GM21576 (cell line): ENCODE measurements around the gene CD34.

Experiments
- ATAC-seq: cut with Tn5 transposase; IDR thresholded peaks from one replicate; pipeline ENCODE4 v1.9.1; 2021; ENCODE audit warnings: mild to moderate bottlenecking, moderate library complexity; ENCODE audit not compliant: unreplicated experiment

Gene CD34

DNA sequence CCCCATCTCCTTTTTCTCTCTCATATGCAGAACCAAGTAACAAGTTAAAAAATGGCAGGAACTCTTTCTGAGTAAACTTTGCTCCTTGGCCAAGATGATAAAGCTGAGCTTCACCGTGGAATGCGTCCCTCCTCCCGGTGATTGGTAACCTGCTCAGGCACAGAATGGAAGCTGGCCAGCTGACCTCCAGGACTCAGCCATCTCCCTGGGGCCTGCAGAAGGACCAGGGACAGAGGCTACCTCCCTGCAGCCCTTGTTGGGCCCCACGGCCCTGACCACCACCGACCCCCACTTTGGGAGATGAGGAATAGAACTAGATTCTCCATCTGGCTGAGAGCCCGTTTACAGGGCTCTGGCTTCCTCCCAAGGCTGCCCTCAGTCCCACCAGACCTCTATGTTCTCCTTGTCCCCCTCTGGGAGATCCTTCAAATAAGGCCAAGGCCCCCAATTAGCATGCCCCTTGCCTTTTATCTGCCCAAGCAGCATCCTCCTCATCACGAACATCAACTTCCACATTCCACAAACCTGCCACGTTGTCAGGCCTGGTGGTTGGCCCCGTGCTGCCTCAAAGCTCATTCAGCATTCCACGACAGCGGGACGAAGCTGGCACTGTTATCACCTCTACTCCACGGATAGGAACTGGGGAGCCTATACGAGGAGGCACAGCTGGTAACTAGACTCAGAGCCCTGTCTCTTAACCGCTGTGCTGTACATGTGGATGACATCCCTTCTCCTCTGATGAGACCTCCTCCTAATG is 74.2 kb downstream of the CD34 start:
- ATAC-seq, result no peak

DNA sequence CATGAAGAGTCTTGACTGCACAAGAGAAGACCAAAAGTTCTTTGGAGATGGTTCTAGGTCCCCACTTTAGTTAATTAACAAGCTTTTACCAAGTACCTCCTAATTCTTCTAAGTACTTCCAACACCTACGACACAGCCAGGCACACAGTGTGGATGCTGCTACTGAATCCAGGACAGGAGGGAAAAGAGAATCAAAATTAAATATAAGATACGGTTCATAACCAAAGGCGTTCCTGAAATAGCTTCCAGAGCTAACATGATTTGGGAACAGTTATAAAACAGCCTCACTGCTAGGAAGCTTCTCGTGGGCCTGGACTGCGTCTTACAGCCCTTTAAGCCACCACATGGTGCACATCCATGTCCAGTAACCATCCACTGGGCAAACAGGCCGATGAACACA is 75.0 kb downstream of the CD34 start:
- no peak for ATAC-seq

- no peak for ATAC-seq
Measured at GRCh38 chr1:207833956-207834660, 76.8 kb downstream of the CD34 start.

DNA sequence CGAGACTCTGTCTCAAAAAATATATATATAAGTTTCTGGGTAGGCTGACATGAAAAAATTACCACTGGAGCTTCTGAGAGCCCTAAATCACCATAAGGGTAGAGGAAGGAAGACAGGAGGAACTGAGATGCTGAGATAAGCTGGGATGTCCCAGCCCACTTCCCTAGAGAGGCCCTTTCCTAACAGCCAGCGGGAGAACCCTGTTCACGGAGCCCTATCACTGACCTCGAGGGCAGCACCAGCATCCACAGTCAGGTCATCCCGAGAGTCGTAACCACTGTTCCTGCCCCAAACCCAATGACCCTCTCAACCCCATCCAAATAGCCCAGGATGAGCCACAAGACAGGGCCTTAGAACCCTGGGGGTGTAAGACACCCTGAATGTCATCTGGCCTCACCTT is 77.5 kb downstream of the CD34 start:
- no peak for ATAC-seq

- ATAC-seq, result no peak
Measured at GRCh38 chr1:207832796-207833195, 78.1 kb downstream of the CD34 start.

GRCh38 chr1:207831517-207832327 is 79.2 kb downstream of the CD34 start:
- ATAC-seq, result peak; percentile 77
